Mesenchymal stem cell (in vitro differentiated cells and primary cell): ENCODE data around the gene MTUS2.

ENCODE experiments used
- DNase-seq: peaks from one replicate; pipeline ENCODE4 v3.0.0-alpha.2; 2013
- H2AFZ ChIP-seq: one replicate; pipeline ENCODE4 v1.6.1; 2013; ENCODE audit warnings: low read depth, mild to moderate bottlenecking, control low read depth, inconsistent platforms, low read length, moderate library complexity
- H2AK5ac ChIP-seq: 2 replicates; pipeline ENCODE4 v1.6.1; 2013; ENCODE audit warnings: low read length, moderate library complexity, mild to moderate bottlenecking, inconsistent platforms; ENCODE audit not compliant: severe bottlenecking
- H2BK120ac ChIP-seq: one replicate; pipeline ENCODE4 v1.6.1; 2013; ENCODE audit warnings: low read depth, mild to moderate bottlenecking, inconsistent platforms, low read length, moderate library complexity
- H2BK12ac ChIP-seq, 2 experiments: one replicate each; pipeline ENCODE4 v1.6.1; 2013; ENCODE audit warnings: inconsistent platforms in 2 of 2, low read length in 2 of 2, mild to moderate bottlenecking in 2 of 2, moderate library complexity in 2 of 2, control low read depth in 1 of 2
- H2BK15ac ChIP-seq: one replicate; pipeline ENCODE4 v1.6.1; 2013; ENCODE audit warnings: mild to moderate bottlenecking, low read depth, inconsistent platforms; ENCODE audit not compliant: poor library complexity, severe bottlenecking
- H2BK5ac ChIP-seq: 2 replicates; pipeline ENCODE4 v1.6.1; 2013; ENCODE audit warnings: low read depth, mild to moderate bottlenecking, low read length, control low read depth, inconsistent platforms; ENCODE audit not compliant: poor library complexity, severe bottlenecking
- H3K14ac ChIP-seq, 2 experiments: one replicate each; pipeline ENCODE4 v1.6.1; 2013; ENCODE audit warnings: inconsistent platforms in 2 of 2, low read length in 2 of 2, control low read depth in 1 of 2, mild to moderate bottlenecking in 1 of 2, moderate library complexity in 1 of 2
- H3K18ac ChIP-seq, 2 experiments: one replicate each; pipeline ENCODE4 v1.6.1; 2013; ENCODE audit warnings: inconsistent platforms in 2 of 2, low read length in 2 of 2, control low read depth in 1 of 2, low read depth in 1 of 2, mild to moderate bottlenecking in 1 of 2
- H3K23ac ChIP-seq, 2 experiments: one replicate each; pipeline ENCODE4 v1.6.1; 2013; ENCODE audit warnings: inconsistent platforms in 2 of 2, low read length in 2 of 2, mild to moderate bottlenecking in 2 of 2, moderate library complexity in 2 of 2, control low read depth in 1 of 2
- H3K27ac ChIP-seq: 2 replicates; pipeline ENCODE4 v1.5.1; 2013; ENCODE audit warnings: mild to moderate bottlenecking, moderate library complexity, low read length, control low read depth, inconsistent platforms; ENCODE audit not compliant: poor library complexity, severe bottlenecking
- H3K27me3 ChIP-seq, 2 experiments: 2 replicates each; pipeline versions ENCODE4 v1.6.1 to v1.7.0; 2013; ENCODE audit warnings: low read length in 2 of 2, mild to moderate bottlenecking in 2 of 2, moderate library complexity in 2 of 2, control low read depth in 1 of 2, inconsistent platforms in 1 of 2; ENCODE audit not compliant: control insufficient read depth in 1 of 2, insufficient read depth in 1 of 2
- H3K36me3 ChIP-seq, 2 experiments: 2 replicates each; pipeline versions ENCODE4 v1.6.1 to v1.7.0; 2013; ENCODE audit warnings: low read length in 2 of 2, control low read depth in 1 of 2, inconsistent platforms in 1 of 2, low read depth in 1 of 2, mild to moderate bottlenecking in 1 of 2; ENCODE audit not compliant: insufficient read depth in 2 of 2, control insufficient read depth in 1 of 2
- H3K4ac ChIP-seq, 2 experiments: one replicate each; pipeline ENCODE4 v1.6.1; 2013; ENCODE audit warnings: inconsistent platforms in 2 of 2, low read length in 2 of 2, mild to moderate bottlenecking in 2 of 2, moderate library complexity in 2 of 2, control low read depth in 1 of 2, low read depth in 1 of 2
- H3K4me1 ChIP-seq: 2 replicates; pipeline ENCODE4 v1.6.1; 2013; ENCODE audit warnings: low read depth, low read length, control low read depth; ENCODE audit not compliant: control insufficient read depth, insufficient read depth
- H3K4me2 ChIP-seq: 2 replicates; pipeline ENCODE4 v1.6.1; 2013; ENCODE audit warnings: low read length, mild to moderate bottlenecking, inconsistent platforms; ENCODE audit not compliant: poor library complexity, severe bottlenecking
- H3K4me3 ChIP-seq, 2 experiments: 2 replicates each; pipeline versions ENCODE4 v1.5.1 to v1.7.0; 2013; ENCODE audit warnings: low read length in 2 of 2, mild to moderate bottlenecking in 2 of 2, control low read depth in 1 of 2, low read depth in 1 of 2; ENCODE audit not compliant: insufficient read depth in 1 of 2
- H3K79me1 ChIP-seq: replicated peaks from 2 replicates; pipeline ENCODE4 v1.6.1; 2013; ENCODE audit warnings: mild to moderate bottlenecking, control low read depth, low read length, inconsistent platforms; ENCODE audit not compliant: poor library complexity, severe bottlenecking
- H3K9ac ChIP-seq: 2 replicates; pipeline ENCODE4 v1.7.0; 2013; ENCODE audit warnings: mild to moderate bottlenecking, low read length, moderate library complexity
- H3K9me3 ChIP-seq: 2 replicates; pipeline ENCODE4 v1.7.0; 2013; ENCODE audit warnings: mild to moderate bottlenecking, low read length; ENCODE audit not compliant: control insufficient read depth
- H4K8ac ChIP-seq: one replicate; pipeline ENCODE4 v1.6.1; 2013; ENCODE audit warnings: inconsistent platforms, mild to moderate bottlenecking, low read length, moderate library complexity
- H4K91ac ChIP-seq: one replicate; pipeline ENCODE4 v1.6.1; 2013; ENCODE audit warnings: mild to moderate bottlenecking, low read length, inconsistent platforms
- WGBS: methylation state at CpG from one replicate; pipeline ENCODE4 v1.1.7; 2013; ENCODE audit warnings: mixed read lengths; 5-methylcytosine and 5-hydroxymethylcytosine counted together

Gene MTUS2

GRCh38 chr13:29515372-29515771 is 695.2 kb downstream of the MTUS2 start:
- Histone ChIP-seq H3K9me3 (no peaks in the 10 kb centered on the region), H3K79me1 (peaks cover 44% of the 10 kb centered on the region), H3K4me2 (no peak overlapping the region), H3K27me3 (no peaks in the 10 kb centered on the region), H3K36me3 (peaks cover 68 to 78% of the 10 kb centered on the region in 2 experiments), H3K27ac (no peak overlapping the region), H3K23ac (no peak overlapping the region), H3K18ac (no peak overlapping the region), H2BK5ac (no peak overlapping the region), H3K4ac (no peak overlapping the region), H3K9ac (no peak overlapping the region), H2BK120ac (no peak overlapping the region), H2BK15ac (no peak overlapping the region), H3K4me3 (no peak overlapping the region), H4K91ac (no peak overlapping the region), H3K14ac (no peak overlapping the region), H2AFZ (no peak overlapping the region), H4K8ac (no peak overlapping the region), H2AK5ac (no peak overlapping the region), H2BK12ac (no peak overlapping the region), H3K4me1 (peaks cover 9% of the 10 kb centered on the region)
- no peak for DNase-seq
- 75% methylated on average over 7 of the region's 7 CpGs for WGBS

- 100% methylated on average over 6 of the region's 11 CpGs for WGBS
- Histone ChIP-seq H3K4me2 (no peak overlapping the region), H3K27me3 (no peaks in the 10 kb centered on the region), H3K18ac (no peak overlapping the region), H3K23ac (no peak overlapping the region), H4K91ac (peak overlapping the region; percentile 31), H3K27ac (no peak overlapping the region), H2BK5ac (no peak overlapping the region), H3K4me1 (peaks cover 9% of the 10 kb centered on the region), H3K36me3 (peaks cover 68 to 72% of the 10 kb centered on the region in 2 experiments), H2BK15ac (no peak overlapping the region), H2BK12ac (no peak overlapping the region), H3K9ac (no peak overlapping the region), H3K9me3 (no peaks in the 10 kb centered on the region), H2AK5ac (no peak overlapping the region), H4K8ac (no peak overlapping the region), H2AFZ (no peak overlapping the region), H3K79me1 (peaks cover 41% of the 10 kb centered on the region), H3K14ac (no peak overlapping the region), H3K4ac (no peak overlapping the region), H3K4me3 (no peak overlapping the region), H2BK120ac (no peak overlapping the region)
- DNase-seq: no peak
Observed at GRCh38 chr13:29516012-29516411, 695.9 kb downstream of the MTUS2 start.

GRCh38 chr13:29516880-29517279 is 696.7 kb downstream of the MTUS2 start:
- Histone ChIP-seq H3K4me3 (no peak overlapping the region), H3K79me1 (peaks cover 39% of the 10 kb centered on the region), H4K91ac (no peak overlapping the region), H3K18ac (no peak overlapping the region), H3K27me3 (no peaks in the 10 kb centered on the region), H2BK5ac (no peak overlapping the region), H3K9ac (no peak overlapping the region), H3K4me2 (no peak overlapping the region), H3K14ac (no peak overlapping the region), H3K4ac (no peak overlapping the region), H2BK120ac (no peak overlapping the region), H4K8ac (no peak overlapping the region), H3K4me1 (peaks cover 16% of the 10 kb centered on the region), H3K27ac (no peak overlapping the region), H2BK15ac (no peak overlapping the region), H3K9me3 (no peaks in the 10 kb centered on the region), H2AK5ac (no peak overlapping the region), H3K23ac (no peak overlapping the region), H3K36me3 (peaks cover 67 to 72% of the 10 kb centered on the region in 2 experiments), H2BK12ac (no peak overlapping the region), H2AFZ (no peak overlapping the region)
- DNase-seq: no peak
- WGBS: 97% methylated on average over 12 of the region's 12 CpGs

- H2BK12ac ChIP-seq: peak overlapping the region; percentile 57 to 81
- no peak overlapping the region for H2AFZ ChIP-seq
- H3K4me2 ChIP-seq: no peak overlapping the region
- H3K36me3 ChIP-seq: peaks cover 52 to 60% of the 10 kb centered on the region in 2 experiments
- H3K23ac ChIP-seq: no peak overlapping the region
- H2BK5ac ChIP-seq: peak overlapping the region; percentile 82
- no peak overlapping the region for H3K18ac ChIP-seq
- H4K91ac ChIP-seq: peak overlapping the region; percentile 67
- H3K14ac ChIP-seq: peak overlapping the region in 1 of 2 experiments; percentile 69
- no peaks in the 10 kb centered on the region for H3K27me3 ChIP-seq
- no peak overlapping the region for H2BK120ac ChIP-seq
- peak overlapping the region; percentile 94 for H2AK5ac ChIP-seq
- WGBS: 97% methylated on average over 3 of the region's 3 CpGs
- DNase-seq: no peak
- H3K4me3 ChIP-seq: no peak overlapping the region
- H3K4ac ChIP-seq: no peak overlapping the region
- no peaks in the 10 kb centered on the region for H3K9me3 ChIP-seq
- peak overlapping the region; percentile 20 for H2BK15ac ChIP-seq
- peak overlapping the region; percentile 3 for H4K8ac ChIP-seq
- H3K9ac ChIP-seq: peak overlapping the region; percentile 58
- H3K27ac ChIP-seq: peak overlapping the region; percentile 53
- peaks cover 37% of the 10 kb centered on the region for H3K4me1 ChIP-seq
- peaks cover 44% of the 10 kb centered on the region for H3K79me1 ChIP-seq
Observed at GRCh38 chr13:29519921-29520320, 699.8 kb downstream of the MTUS2 start.
